NOMO-1 (cell line): Measurements from ENCODE around the gene LRRC8B.
A peak's percentile ranks its signal among the peaks of the same experiment; 100 is the strongest.

Experiments
- DNase-seq, 2 experiments: peaks; one replicate each; lab custom pipeline; 2025; ENCODE audit not compliant: unreplicated experiment in 2 of 2; lab: John Stamatoyannopoulos, UW

LRRC8B gene

DNA sequence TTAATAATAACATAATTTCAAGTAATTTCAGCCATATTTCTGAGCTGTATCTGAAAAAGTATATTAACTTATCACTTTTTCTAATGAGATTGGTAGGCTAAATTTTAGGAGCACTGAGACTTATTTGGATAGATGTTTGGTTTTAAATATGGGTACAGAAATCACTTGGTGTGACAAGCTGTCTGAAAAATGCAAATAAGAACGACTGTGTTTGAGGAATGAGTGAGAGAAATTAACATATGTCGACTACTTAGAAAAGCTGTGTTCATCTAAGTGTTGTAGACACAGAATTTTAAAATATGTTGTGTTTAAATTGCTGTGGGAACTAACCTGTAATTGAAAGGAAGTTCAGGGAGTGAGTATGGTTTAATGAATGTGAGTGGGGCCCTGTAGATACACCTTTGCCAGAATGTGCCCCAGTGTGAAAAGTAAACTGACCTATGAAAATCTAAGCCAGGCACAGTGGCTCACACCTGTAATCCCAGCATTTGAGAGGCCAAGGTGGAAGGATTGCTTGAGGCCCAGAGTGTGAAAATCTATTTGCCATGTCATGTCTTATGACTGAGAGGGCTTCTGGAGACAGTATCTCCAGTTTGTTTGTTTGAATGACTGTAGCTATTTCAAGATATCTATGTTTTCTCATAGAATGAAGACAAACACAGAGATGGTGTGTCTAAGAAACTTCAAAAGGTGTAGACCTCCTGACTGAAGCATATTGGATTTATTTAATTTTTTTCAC lies 54.5 kb downstream of the LRRC8B start:
- DNase-seq: no peak

DNA sequence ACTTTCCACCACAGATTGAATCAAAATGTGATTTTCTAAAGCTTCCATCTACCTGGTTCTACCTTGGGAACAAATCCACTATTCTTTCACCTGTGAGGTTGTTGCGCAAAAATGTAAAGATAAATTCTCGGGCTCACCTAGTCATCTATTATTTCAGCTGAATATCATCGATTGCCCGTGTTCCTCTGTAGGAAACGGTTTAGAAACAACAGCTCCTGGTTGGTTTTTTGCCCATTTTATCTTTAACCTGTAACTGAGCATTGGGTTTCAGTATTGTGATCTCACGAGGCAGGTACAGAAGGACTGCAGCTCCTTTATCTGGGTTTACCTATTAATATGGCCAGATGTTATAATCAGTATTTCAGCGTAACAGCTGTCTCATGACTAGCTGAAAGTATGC lies 55.4 kb downstream of the LRRC8B start:
- no peak for DNase-seq

DNA sequence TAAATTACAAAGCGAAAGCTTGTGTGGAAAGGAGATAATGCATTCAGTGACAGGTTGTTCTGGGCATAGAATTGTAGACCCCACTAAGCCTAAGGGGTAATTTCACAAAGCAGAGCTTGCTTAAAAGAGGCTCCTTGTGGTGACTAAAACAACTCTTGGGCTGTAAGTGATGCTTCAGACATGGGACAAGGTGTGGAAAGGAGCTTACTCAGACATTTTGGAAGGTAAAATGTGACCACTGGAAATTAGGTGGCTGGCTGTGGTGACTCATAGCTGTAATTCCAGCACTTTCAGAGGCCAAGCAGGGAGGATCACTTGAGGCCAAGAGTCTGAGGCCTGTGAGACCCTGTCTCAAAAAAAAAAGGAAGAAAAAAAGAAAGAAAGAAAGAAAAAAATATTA lies 57.2 kb downstream of the LRRC8B start:
- no peak for DNase-seq

DNA sequence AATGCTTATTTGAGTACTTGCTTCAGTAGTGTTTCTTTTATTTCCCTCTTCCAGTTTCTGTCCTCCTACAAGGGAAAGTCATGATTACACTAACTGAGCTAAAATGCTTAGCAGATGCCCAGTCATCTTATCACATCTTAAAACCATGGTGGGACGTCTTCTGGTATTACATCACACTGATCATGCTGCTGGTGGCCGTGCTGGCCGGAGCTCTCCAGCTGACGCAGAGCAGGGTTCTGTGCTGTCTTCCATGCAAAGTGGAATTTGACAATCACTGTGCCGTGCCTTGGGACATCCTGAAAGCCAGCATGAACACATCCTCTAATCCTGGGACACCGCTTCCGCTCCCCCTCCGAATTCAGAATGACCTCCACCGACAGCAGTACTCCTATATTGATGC lies 57.9 kb downstream of the LRRC8B start:
- DNase-seq: no peak

DNA sequence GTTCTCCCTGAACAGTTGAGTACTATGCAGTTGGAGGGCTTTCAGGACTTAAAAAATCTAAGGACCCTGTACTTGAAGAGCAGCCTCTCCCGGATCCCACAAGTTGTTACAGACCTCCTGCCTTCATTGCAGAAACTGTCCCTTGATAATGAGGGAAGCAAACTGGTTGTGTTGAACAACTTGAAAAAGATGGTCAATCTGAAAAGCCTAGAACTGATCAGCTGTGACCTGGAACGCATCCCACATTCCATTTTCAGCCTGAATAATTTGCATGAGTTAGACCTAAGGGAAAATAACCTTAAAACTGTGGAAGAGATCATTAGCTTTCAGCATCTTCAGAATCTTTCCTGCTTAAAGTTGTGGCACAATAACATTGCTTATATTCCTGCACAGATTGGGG lies 59.6 kb downstream of the LRRC8B start:
- no peak for DNase-seq

DNA sequence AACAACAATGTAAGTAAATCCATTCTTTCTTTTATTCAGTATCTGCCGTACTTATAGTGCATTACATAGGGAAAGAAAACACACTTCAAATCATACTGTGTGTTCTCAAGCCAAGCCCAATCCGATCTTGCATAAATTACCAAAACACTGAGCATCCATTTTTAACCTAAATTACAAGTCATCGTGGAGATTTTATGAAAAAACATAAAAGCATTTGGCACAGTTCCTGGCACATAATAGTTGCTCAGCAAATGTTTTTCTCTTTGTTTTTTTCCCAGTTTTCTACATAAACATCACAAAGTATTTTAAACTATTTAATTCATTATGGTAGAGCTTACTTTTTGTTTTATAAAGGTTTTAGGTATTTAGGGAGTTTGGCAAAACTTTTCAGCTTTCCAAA lies 60.2 kb downstream of the LRRC8B start:
- DNase-seq: no peak

DNA sequence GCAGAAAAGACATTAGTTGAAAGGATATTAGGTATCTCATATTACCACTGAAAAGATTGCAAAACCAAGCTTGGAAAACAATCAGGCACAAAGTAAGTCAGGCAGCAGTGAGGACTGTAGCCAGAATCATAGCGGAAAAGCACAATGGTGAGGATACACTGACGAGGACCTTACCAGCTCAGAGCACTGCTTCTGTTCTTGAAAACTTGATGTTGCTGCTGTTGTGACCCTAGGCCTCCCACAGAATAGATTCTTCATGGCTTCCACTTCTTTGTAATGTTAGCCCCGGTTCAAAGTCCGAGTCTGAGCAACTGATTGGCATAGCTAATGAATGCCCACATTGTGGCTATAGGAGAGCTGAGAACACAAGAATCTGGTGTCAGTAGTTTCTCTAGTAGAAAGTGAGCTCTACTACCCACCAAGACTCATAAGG lies 63.1 kb downstream of the LRRC8B start:
- no peak for DNase-seq

DNA sequence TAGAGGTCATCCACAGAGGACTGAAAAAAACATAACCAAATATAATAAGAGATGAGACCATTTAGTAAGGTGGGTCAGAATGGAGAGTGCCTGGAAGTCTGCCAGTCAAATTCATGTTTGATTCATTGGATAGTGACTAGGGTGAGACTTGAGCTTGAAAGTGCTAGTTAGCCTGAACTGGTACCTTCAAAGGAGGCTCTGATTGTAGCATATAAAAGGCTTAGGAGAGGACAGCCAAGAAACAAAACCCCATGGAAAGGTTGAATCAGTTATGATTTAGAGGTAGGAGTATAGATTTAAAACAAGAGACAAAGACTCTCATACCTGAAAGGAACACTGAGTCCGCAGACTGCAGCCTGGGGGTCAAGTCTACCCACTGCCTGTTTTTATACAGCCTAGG lies 63.9 kb downstream of the LRRC8B start:
- DNase-seq: no peak

DNA sequence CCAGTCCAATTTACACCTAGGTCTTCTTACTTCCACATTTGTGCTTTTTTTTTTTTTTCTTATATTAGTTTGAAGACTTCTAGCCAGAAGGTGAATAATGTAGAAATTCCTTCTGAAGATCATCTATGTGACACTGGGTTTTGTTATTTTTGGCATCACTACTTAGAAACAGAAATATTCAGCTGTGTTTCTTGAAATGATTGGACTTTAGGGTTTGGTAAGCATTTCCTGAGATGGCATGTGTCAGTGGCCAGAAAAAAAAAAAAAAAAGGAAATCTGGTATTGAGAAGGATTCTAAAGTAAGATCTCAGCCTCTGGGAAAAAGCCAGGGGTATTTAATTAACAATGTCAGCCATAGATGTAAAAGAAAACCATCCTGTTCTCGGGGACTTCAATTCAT lies 64.9 kb downstream of the LRRC8B start:
- no peak for DNase-seq

DNA sequence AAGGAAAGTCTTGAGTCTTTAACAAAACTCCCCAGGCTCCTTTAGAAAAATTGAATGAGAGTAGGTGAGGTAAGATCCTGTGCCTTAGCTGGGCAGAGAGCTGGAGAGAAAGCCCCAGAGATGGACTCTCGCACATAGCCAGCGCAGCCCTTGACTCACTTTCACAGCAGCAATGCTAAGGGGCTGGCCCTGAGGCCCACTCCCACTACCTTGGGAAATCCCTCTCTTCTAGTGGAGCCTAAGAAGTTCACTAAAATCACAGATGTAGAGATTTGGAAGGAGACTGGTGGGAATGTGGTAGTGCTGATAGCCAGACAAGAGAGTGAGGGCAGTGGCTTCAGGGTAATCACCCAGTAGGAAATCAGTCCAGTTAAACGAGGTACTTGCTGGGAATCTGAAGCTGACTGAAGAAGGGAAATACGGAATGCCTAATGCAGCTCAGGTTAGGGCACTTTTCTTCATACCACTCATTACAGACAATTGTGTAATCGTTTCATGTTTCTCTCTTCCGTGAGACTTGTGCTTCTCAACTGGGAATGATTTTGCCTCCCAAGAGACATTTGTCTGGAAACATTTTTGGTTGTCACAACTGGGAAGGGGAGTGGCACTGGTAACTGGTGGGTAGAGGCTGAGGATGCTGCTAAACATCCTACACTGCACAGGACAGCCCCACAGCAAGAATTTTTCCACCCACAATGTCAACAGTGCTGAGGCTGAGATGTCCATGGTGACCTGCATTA lies 65.9 kb downstream of the LRRC8B start:
- DNase-seq: no peak

DNA sequence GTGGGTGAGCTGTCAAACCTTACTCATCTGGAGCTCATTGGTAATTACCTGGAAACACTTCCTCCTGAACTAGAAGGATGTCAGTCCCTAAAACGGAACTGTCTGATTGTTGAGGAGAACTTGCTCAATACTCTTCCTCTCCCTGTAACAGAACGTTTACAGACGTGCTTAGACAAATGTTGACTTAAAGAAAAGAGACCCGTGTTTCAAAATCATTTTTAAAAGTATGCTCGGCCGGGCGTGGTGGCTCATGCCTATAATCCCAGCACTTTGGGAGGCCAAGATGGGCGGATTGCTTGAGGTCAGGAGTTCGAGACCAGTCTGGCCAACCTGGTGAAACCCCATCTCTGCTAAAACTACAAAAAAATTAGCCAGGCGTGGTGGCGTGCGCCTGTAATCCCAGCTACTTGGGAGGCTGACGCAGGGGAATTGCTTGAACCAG lies 68.3 kb downstream of the LRRC8B start:
- DNase-seq: peak; percentile 37 to 85

DNA sequence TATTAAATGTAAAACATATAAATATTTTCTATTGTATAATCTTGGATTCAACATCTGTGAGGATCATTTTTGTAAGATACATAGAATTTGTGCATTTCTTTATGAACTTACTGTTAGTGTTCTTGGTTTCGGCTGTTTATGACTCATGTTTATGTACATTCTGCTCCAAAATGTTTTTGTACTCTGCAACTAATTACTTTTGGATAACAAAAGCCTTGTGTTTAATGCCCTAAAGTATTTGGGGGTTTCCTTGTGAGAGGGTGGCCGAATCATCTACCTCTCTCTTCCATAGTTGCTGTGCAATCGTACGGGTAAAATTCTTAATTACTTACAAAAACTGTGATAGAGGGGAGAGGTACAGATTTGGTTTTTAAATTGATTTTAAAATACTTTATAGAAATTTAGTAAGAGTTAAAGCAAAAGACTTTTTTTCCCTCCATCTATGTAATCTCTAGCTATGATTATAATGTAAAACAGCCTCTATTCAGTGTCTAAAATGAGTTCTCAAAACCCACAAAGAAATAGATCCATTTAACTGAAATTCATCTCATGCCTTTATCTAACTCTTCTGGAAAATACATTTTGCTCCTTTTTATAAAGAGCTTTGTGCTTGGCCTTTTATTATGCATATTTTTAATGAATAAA lies 69.6 kb downstream of the LRRC8B start:
- no peak for DNase-seq

DNA sequence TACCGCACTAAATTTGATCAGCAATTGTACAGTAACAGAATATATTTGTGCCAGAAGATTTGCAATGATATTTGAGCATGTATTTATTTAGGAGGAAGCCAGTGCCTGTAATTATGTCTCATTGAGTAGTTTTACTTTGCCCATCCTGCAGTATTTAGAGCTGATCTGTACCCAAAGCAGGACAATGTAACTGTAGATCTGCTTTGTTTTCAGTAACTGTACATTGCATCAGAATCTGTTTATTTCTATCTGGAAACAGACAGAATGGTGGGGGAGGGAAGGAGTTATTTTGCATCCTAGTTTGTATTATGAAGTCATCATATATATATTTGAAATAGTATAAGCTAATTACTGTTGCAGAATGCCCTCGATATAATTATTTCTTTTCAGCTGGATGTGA lies 72.1 kb downstream of the LRRC8B start:
- no peak for DNase-seq

DNA sequence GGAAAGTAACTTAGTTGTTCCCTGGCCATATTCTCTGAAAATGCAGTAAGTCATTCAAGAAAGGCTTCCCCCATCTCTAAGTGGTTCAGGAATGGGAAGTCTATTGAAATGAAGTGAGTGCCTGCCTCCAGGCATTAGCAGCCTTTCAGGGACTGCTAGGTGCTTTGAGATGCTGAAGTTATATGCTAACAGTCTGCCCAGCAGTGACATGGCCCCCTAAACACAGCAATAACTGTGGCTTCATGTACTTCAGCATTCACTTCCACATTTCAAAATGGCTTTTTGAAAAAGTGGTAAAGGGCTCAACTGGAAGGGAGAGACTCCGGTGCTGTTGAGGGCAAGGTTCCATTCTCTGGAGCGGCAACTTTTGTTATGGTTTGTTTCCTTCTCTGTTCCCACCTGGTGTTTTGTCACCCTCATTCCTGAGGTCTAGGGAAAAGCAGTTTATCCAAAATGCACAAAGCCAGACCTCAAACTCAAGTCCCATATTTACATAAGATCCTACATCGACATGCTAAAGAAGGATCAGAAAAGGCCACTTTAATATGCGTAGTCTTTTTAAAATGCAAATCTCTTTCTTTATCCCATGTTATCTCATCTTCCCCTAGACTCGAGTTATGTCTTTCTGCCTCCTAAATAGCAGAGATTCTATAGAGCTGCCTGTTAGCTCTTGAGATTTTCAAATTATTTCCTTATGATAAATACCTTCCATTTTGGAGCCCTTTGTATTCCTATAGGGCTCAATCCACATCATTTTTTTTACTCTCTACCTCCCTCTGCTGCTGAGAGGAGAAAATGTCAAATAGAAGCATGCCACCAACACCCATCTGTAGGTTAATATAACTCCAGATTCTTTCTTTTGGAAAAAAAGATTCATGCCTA lies 74.1 kb downstream of the LRRC8B start:
- peak; percentile 4 to 35 for DNase-seq

DNA sequence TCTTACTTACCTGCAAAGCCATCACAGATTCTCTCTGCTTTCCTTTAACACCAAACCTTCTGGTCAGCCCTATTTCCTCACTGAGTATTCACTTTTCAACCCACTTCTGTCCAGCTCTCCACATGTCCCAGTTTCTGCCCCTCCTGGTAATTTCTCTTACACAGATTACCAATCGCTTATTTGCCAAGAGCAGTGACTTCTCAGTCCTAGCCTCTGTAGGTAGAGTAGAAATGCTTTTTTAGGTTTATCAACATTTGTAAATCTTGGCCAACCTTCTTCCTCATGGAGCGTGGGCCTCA lies 74.7 kb downstream of the LRRC8B start:
- DNase-seq: no peak

DNA sequence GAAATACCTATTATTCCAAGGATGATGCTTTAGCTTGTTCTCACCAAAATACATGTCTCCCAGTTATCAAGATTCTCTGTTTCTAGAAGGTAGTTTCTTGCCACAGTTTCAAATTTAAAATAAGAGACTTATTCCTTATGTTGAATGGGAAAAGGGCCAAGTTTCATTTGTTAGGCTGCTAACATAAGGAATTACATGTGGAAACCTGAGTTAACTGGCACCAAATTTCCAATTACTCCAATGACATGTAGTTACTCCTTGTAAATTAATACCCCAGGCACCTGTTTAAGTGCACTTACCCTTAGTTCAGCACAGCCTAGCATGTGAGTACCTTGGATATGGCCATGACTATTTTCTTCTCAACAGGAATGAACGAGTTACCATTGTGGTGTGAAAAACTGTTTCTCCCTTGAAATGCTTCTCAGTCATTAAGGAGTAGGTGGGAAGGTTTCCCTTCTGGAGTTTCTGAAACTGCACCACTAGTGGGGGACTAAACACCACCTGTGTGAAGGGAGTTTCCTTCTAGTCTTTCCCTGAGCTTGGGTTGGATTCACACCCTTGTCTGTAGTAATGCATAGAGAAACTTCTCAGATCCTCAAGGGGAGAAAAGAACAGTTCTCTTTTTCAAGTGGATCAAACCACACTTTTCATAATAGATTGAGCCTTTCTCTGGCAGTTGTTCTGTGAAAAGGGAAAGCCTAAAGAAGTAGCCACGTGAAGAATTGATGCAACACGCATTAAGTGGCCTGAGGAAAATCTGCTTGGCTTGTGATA lies 76.0 kb downstream of the LRRC8B start:
- peak in 1 of 2 experiments; percentile 8 for DNase-seq

DNA sequence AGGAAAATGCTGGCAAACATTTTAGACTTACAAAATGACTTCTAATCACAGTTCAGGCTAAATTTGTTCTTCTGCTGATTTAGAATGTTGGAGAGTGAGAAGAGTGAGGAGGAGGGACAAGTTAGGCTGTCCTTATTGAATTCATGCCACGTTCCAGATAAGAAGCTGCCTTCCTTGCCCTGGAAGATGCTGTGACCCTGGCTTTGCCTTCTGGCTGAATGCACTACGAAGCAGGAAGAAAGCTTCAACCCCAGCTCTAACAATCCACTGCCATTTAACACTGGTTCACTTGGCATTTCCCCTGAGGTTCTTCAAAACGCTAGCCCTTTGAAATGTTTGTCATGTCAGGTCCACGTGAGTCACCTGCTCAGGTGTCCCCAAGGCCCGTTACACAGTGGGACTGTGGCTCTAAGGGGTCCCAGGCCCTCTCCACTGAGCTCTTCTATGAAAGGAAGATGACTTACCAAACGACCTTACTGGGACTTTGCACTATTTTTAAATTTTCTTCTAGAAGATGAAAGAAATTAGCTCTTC lies 78.3 kb downstream of the LRRC8B start:
- no peak for DNase-seq

DNA sequence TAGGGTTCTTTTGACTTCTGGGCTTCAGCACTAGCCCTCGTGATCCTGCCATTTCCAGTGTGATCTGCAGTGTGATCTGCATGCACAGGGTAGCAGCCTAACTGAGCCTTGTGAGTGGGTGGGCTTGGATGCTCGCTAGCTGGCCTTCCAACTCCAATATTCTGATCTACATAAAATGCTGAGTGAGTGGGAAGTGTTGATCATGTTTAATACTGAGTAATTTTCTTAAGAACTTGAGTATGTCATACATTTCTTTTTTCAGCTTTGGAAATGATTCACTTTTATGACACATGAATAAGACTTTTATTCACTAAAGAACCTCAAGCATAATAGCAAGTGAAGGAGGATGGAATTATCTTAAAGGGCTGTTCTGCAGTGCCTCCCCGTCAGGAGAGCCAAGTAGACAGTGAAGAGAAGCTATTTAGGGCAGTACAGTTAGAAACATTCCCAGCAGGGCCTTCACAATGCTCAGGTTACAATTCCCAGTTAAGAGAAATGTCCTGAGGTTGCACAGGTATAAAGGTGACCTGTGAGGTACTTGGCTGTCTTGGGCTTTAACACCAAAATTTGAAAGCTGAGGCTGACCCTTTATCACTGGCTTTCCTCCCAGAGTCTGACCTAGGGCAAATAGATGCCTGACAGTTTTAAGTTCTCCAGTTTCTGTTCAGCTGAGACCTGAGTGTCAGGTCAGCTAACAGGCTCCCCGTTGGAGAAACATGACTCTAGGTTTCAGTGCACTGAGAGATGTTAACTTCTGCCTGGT lies 79.2 kb downstream of the LRRC8B start:
- no peak for DNase-seq

DNA sequence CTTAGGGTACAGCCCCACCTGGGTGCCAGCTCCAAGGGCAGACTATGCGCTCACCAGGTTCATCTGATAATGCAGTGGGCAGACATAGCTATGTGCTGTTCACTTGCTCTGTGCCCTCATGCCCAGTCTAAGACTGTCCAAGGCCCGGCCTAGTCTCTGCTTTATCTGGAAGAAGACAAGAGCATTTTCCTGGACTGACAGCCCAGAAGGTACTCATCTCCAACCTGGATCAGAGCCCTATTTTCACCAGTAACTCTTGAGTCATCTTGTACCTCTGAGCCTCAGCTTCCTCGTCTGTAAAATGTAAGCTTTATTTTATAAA lies 79.7 kb downstream of the LRRC8B start:
- DNase-seq: no peak

DNA sequence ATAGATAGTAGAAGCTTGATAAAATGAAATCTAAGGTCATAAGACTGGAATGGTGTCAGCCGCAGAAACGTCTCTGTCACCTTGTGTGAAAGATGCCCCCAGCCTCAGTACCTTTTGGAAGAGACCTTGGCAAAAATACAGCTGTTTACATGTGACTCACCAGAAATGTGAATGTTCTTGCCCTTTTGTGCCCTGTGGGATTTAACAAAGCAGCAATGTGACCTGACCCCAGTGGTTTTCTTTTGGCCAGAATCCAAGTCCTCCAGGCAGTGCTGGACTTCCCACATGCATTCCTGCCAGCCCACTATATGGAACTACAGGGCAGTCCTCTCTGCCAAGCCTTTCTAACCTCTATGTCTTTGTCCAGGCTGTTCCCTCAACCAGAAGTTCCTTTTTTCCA lies 81.1 kb downstream of the LRRC8B start:
- no peak for DNase-seq
